GM19239 (cell line): Measurements from ENCODE around the gene KLHL25.
"Not testable (repeated sequence)": the region's sequence is repeated elsewhere in the genome, so short reads cannot be mapped to it uniquely, and the experiment has no call there.

ENCODE experiments used
- DNase-seq: peaks from one replicate; pipeline ENCODE4 v3.0.0; 2011; ENCODE audit warnings: low spot score; ENCODE audit not compliant: insufficient read length
- FAIRE-seq: peaks from 2 replicates; lab custom pipeline; 2011; peaks lifted over from hg19 to GRCh38; lab: Jason Lieb, UNC

KLHL25 gene

DNA sequence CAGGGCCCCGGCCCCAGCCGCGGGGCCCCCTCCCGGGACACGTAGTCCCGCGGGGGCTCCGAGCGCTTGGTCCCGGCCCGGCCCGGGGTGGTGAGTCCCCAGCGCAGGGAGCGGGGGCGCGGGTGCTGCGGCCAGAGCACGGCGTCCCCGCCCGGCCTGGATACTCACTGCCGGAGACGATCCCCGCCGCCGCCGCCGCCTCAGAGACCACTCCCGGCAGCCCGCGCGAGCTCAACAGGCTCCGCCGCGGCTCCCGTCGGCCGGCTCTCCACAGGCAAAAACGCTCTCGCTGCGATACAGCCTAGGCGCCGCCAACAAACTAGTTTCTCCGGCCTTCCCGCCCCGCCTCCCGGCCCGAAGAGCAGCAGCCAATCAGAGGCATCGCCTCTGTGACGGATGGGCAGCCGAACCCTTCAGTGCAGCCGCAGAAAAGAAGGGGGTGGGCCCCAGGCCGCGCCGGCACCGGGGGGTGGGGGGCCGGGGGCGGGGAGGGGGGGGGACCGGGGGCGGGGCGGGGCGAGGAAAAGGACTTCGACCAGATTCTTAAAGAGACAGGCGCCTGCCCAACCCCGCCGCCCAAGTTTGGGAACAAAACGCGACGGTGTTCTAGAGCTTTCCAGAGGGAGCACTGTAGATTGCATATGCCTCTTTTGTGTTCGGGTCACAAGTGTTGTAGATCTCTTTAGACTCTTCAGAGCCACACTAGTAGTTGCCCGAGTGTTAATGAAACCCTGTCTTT, at the start of gene KLHL25:
Gene KLHL25 (minus strand): TSS at position 328 of the 739 bp plus-strand sequence. CDS start 25,115 bp downstream, outside the sequence.
- DNase-seq: peak; percentile 98

DNA sequence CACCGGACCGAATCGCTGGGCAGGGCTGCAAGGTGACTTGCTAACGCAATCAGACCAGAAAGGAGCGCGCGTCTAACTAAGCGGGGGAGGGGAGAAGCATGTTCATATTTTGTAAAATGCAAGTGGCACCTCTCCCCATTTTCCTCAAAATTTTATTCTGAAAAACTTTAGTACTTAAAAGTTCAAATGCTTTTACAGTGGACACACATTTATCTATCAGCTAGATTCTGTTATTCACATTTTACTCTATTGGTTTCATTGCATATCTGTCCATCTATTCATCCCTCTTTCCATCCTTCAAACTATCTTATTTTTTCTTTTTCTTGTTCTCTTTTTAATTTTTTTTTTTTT, 46.1 kb upstream of the KLHL25 start:
- FAIRE-seq (no peak), DNase-seq (no peak)

More for the DNA sequence above, at the start of gene KLHL25:
- FAIRE-seq: peak; percentile 11

DNA sequence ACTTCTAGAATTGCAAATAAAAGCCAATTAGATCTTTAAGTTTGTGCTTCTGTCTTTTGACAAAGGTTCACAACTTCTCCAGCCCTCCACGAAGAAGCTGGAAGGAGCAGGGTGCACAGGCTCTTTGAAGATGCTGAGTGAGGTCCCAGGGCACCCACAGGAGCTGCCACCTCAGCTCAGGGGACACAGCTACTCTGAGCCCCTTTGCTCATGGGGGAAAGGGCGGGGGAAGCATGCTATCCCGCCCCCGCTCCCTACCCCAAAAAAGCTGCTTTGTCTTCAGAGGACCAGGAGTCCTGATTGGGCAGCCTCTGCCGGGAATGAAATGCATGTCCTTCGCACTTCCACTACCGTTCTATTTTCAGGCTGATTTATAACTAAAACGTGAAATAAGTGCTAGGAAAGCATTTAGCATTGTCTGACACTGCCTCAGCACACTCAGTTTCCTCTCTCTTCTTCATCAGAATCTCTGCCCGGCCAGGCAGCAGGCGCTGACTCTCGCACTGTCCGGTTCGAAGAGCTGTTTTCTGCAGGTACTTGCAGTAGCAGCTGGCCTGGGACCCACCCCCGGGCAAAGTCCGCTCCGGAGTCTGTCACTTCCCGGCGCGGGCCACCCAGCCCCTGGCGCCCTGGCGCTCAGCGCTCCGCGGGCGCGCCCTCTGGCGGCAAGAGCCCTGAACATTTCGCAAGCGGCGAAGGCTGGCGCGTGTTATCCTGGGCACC, 45.5 kb upstream of the KLHL25 start:
- FAIRE-seq (peak; percentile 90), DNase-seq (peak; percentile 80)

GRCh38 chr15:85839643-85840042, 44.9 kb upstream of the KLHL25 start:
- FAIRE-seq (no peak), DNase-seq (no peak)

GRCh38 chr15:85838655-85839054, 43.9 kb upstream of the KLHL25 start:
- FAIRE-seq (no peak), DNase-seq (no peak)

GRCh38 chr15:85837881-85838280, 43.2 kb upstream of the KLHL25 start:
- DNase-seq (no peak), FAIRE-seq (no peak)

DNA sequence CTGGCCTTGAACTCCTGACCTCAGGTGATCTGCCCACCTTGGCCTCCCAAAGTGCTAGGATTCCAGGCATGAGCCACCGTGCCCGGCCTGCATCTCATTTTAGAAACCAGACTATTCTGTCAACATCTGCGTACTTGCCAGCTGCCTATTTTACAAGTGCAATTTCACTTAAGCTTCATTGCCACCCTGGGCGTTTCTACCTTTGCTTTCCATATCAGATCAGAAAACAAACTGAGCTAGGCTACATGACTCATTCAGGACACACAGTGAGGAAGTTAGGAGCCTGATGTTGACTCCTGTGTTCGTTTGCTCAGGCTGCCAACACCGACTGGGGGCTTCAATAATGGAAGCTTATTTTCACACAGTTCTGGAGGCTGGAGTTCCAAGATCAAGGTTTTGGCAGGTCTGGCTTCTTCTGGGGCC, 42.3 kb upstream of the KLHL25 start:
- DNase-seq (no peak), FAIRE-seq (no peak)

DNA sequence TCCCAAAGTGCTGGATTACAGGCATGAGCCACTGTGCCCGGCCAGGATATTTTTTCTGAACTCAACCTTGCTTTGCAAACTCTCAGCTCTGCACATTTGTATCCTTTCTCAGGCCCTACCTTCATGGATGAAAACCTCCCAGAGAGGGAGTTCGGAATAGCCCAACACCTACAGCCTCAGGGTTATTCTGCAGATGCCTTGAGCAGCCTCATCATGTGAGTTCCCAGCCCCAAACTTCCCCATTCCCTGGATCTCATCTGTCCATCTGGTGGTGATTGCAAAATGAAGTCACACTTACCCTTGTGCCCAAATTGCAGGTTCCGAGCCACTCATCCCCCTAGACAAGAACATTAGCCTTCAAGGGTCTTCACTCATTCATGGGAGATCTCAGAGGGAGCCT, 39.9 kb upstream of the KLHL25 start:
- no peak for FAIRE-seq

GRCh38 chr15:85832394-85832793, 37.7 kb upstream of the KLHL25 start:
- FAIRE-seq (no peak), DNase-seq (no peak)

More for the DNA sequence above, 39.9 kb upstream of the KLHL25 start:
- no peak for DNase-seq

DNA sequence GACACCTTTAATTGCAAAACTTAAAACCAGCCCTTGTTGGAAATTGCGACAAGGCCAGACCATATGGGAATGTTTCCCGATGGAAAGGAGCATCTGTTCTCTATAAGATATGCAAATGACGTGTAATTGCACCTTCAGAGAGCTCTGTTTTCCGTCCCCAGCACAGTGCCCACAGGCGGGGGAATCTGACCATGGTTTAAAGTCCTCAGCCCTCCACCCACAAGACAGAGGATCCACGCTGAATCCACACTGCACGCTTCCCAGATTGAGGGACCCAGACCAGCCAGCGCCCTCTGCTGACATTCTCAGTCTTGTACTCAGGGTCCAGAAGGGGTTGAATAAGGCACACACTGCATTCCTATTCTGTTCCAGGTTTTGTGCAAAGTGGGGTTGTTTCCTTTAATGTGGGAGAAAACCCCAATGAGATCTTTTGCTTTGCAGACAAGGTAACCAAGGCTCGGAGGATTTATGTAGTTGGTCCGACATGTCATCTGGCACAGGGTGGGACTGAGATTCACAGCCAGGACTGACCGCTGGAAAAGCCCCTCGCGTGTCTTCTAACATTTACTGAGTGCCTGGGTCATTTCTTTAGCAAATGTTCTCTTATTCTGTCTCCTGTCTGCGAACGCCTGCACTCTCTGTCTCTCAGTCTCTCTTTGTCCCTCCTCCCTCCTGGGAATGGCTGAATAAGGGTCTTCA, 36.8 kb upstream of the KLHL25 start:
- no peak for DNase-seq
- FAIRE-seq: no peak

DNA sequence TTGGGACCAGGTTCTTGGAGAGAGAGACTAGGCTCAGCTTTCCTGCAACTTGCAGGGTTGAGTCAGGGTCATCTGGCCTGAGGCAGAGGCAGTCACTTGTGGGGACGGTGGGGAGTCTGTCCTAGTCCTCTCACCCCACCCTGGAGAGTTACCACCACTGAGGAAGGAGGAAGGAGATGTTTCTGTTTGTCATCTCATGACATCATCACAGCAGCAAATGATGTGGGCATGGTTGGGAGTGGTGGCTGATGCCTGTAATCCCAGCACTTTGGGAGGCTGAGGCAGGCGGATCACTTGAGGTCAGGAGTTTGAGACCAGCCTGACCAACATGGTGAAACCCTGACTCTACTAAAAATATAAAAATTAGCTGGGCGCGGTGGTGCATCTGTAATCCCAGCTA, 35.0 kb upstream of the KLHL25 start:
- not testable (repeated sequence) for FAIRE-seq, DNase-seq

DNA sequence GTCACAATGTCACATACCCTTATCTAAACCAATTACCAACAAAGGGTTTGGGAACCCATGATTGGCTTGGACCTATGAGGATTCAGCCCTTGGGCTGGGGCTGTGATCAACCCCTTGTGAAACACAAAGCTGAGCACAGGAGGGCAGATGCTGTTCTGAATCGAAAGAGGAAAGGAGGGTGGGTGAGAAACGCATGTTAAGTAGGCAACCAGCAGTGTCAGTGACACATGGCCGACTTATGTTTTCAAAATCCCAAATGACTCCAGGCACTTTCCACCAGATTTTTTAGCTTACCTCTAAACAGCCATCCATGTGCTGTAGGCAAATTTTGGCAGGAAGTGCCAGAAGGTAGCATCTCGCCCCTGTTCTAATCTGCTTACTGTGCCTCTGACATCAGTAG, 34.1 kb upstream of the KLHL25 start:
- DNase-seq (no peak), FAIRE-seq (no peak)

DNA sequence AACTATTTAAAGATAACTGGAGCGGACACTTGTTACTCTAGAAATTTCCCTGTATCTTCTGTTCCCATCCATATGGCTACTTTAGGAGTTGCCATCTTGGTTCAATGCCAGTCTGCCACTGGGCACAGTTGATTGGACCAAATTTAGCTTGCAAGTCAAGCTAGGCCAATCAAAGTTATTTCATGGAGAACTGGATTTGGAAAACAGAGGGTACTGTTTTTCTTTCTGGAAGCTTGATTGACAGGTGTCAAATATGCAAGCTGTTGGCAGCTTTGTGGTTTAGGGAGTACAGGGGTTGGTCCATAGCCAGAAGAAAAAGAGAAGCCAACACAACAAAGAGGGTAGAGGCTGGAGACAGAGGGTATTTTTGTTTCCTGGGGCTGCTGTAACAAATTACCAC, 33.4 kb upstream of the KLHL25 start:
- DNase-seq (no peak), FAIRE-seq (no peak)

DNA sequence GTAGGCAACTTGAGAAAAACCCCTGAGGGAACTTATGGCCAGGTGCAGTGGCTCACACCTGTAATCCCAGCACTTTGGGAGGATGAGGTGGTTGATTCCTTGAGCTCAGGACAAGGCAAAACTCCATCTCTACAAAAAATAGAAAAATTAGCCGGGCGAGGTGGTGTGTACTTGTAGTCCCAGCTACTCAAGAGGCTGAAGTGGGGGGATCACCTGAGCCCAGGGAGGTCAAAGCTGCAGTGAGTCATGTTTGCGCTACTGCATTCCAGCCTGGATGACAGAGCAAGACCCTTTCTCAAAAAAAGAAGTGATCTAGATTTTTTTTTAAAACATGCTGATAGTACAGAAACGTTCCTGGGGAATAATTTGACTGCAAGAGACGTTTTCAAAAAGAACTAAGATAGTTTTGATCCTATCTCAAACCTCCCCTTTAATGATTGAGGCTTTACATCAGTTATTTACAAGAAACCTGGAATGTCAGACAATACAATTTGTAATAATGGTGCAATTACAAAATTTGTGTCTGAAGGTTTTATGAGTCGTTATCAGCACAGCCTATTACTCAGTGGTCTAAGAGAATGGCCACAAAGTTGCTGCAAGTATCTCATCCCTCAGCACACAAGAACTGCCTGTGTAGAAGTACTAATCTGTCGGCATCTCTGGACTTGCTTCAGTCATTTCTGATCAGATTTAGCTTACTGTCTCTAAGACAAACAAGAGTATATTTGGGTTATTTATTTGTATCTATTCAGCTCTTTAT, 32.2 kb upstream of the KLHL25 start:
- FAIRE-seq (no peak), DNase-seq (no peak)

DNA sequence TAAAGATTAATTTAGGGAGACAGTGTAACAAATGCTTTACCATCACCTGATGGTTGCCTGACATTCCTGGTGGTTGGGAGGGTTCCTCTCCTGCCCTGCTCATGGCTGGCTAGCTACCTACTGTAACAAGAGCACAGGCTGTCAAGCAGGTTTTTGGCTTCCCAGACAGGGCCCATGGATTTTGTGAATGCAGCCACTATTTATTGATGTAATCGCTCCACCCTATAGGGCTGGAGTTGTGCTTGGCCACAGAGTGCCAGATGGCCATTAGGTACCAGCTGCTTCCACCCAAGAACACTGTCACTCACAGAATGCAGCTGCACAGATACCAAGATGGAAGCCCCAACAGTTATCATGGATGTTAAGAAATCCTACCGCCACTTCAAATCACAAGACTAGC, 31.0 kb upstream of the KLHL25 start:
- no peak for DNase-seq
- no peak for FAIRE-seq

- DNase-seq (no peak), FAIRE-seq (no peak)
Observed at GRCh38 chr15:85825118-85825517, 30.4 kb upstream of the KLHL25 start.

DNA sequence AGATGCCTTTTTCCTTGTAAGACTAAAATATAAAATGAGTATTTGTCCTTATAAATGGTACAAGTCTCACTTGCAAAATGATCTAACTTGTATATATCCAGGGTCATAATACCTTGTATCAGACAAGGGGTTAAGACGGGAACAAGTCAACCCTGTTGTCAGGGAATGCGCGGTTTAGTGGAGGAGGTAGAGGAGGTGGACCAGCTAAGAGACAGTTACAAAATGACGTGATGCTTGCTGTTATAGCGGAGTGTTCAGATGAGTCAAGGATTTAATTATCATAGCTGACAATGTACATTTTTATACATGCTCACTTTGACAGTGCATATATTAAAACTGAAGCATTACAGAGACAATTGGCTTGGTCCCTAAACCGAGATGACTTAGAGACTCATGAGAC, 26.8 kb upstream of the KLHL25 start:
- DNase-seq (no peak), FAIRE-seq (peak; percentile 18)

- DNase-seq (no peak), FAIRE-seq (no peak)
Observed at GRCh38 chr15:85819938-85820337, 25.2 kb upstream of the KLHL25 start.

DNA sequence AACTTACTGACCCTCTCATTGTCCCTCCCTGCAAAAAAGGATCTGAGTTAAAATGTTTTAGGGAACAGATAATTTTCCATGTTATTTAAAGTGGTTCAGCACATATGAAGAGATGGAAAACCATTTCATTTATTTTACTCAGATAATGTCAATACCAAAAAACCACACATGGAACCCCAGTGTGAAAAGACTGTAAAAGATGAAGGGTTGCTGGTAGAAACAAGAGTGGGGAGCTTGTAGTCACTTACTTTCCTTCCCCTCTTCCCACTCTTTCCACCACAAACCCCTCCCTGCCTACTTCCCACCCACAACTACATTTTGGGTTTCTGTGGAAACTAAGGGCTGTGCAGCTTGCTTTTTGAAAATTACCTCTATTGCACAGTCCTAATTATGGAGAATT, 18.5 kb upstream of the KLHL25 start:
- FAIRE-seq: no peak
- no peak for DNase-seq

GRCh38 chr15:85810075-85810474, 15.3 kb upstream of the KLHL25 start:
- DNase-seq: no peak

More at GRCh38 chr15:85810075-85810474, 15.3 kb upstream of the KLHL25 start:
- no peak for FAIRE-seq
